Skeletal muscle tissue (tissue), 4 donors: Measurements from ENCODE around the gene GABRR3. TPM values are rescaled to one million over a fixed set of nuclear protein-coding genes. Genes with fewer than 3 reads are reported as not detected.

Experiments
- H3K27ac ChIP-seq: one replicate; pipeline ENCODE4 v1.7.0; 2013; ENCODE audit warnings: mild to moderate bottlenecking, low read depth, low read length, inconsistent platforms
- H3K27me3 ChIP-seq, 3 donors: one replicate each; pipeline ENCODE4 v1.7.0; 2013; ENCODE audit warnings: low read length in 3 of 3; ENCODE audit not compliant: control insufficient read depth in 3 of 3, insufficient read depth in 3 of 3
- H3K36me3 ChIP-seq, 3 donors: one replicate each; pipeline ENCODE4 v1.7.0; 2013; ENCODE audit warnings: low read length in 3 of 3; ENCODE audit not compliant: control insufficient read depth in 3 of 3, insufficient read depth in 3 of 3
- H3K4me1 ChIP-seq, 3 donors: one replicate each; pipeline ENCODE4 v1.7.0; 2013; ENCODE audit warnings: low read length in 3 of 3, mild to moderate bottlenecking in 3 of 3; ENCODE audit not compliant: control insufficient read depth in 3 of 3, insufficient read depth in 3 of 3
- H3K4me3 ChIP-seq, 3 donors: one replicate each; pipeline ENCODE4 v1.7.0; 2013; ENCODE audit warnings: low read length in 3 of 3
- H3K9ac ChIP-seq, 3 donors: one replicate each; pipeline ENCODE4 v1.7.0; 2013; ENCODE audit warnings: low read length in 3 of 3, mild to moderate bottlenecking in 3 of 3, moderate library complexity in 2 of 3, low read depth in 1 of 3
- H3K9me3 ChIP-seq, 3 donors: one replicate each; pipeline ENCODE4 v1.7.0; 2013; ENCODE audit warnings: low read length in 3 of 3; ENCODE audit not compliant: control insufficient read depth in 3 of 3
- total RNA-seq: library from RNA; depleted of rRNA; stranded (reverse); fragments of >200 nt; gene quantifications from one replicate; pipeline ENCODE4 v1.2.3, GENCODE V29; 2014
- donor health status: Osteomylitis.

GABRR3 gene
- total RNA-seq, 1 donor from 2014 or later = not detected

- no peak overlapping the region for H3K27ac ChIP-seq
- no peak overlapping the region for H3K9ac ChIP-seq
- peaks cover 0 to 9% (median 0%) of the 10 kb centered on the region in 3 donors for H3K4me1 ChIP-seq
- no peaks in the 10 kb centered on the region for H3K27me3 ChIP-seq
- no peak overlapping the region for H3K4me3 ChIP-seq
- H3K36me3 ChIP-seq = peaks cover 19 to 66% (median 63%) of the 10 kb centered on the region in 3 donors
- no peaks in the 10 kb centered on the region for H3K9me3 ChIP-seq
Measured at GRCh38 chr3:97949743-97950142, 85.4 kb downstream of the GABRR3 start.

- H3K4me3 ChIP-seq = no peak overlapping the region
- no peak overlapping the region for H3K9ac ChIP-seq
- no peak overlapping the region for H3K27ac ChIP-seq
- H3K36me3 ChIP-seq = peaks cover 16 to 66% (median 62%) of the 10 kb centered on the region in 3 donors
- peaks cover 0 to 9% (median 0%) of the 10 kb centered on the region in 3 donors for H3K4me1 ChIP-seq
- H3K9me3 ChIP-seq = no peaks in the 10 kb centered on the region
- H3K27me3 ChIP-seq = no peaks in the 10 kb centered on the region
Measured at GRCh38 chr3:97949110-97949485, 86.0 kb downstream of the GABRR3 start.

GRCh38 chr3:97948351-97949109 lies 86.6 kb downstream of the GABRR3 start:
- no peak overlapping the region for H3K4me3 ChIP-seq
- peaks cover 0 to 9% (median 0%) of the 10 kb centered on the region in 3 donors for H3K4me1 ChIP-seq
- H3K9me3 ChIP-seq = no peaks in the 10 kb centered on the region
- H3K36me3 ChIP-seq = peaks cover 14 to 66% (median 57%) of the 10 kb centered on the region in 3 donors
- H3K27me3 ChIP-seq = no peaks in the 10 kb centered on the region
- H3K9ac ChIP-seq = no peak overlapping the region
- no peak overlapping the region for H3K27ac ChIP-seq

GRCh38 chr3:97942801-97943546 lies 92.1 kb downstream of the GABRR3 start:
- Histone ChIP-seq H3K9ac (no peak overlapping the region), H3K9me3 (no peaks in the 10 kb centered on the region), H3K4me1 (no peaks in the 10 kb centered on the region), H3K4me3 (no peak overlapping the region), H3K27ac (no peak overlapping the region), H3K36me3 (peaks cover 15 to 63% (median 51%) of the 10 kb centered on the region in 3 donors), H3K27me3 (no peaks in the 10 kb centered on the region)

- Histone ChIP-seq H3K27me3 (no peaks in the 10 kb centered on the region), H3K9me3 (no peaks in the 10 kb centered on the region), H3K9ac (no peak overlapping the region), H3K36me3 (peaks cover 16 to 51% (median 48%) of the 10 kb centered on the region in 3 donors), H3K4me3 (no peak overlapping the region), H3K4me1 (no peaks in the 10 kb centered on the region), H3K27ac (no peak overlapping the region)
Measured at GRCh38 chr3:97940034-97940433, 95.1 kb downstream of the GABRR3 start.

GRCh38 chr3:97939401-97939800 lies 95.7 kb downstream of the GABRR3 start:
- no peaks in the 10 kb centered on the region for H3K27me3 ChIP-seq

GRCh38 chr3:97938444-97938843 lies 96.7 kb downstream of the GABRR3 start:
- H3K27ac ChIP-seq = no peak overlapping the region
- no peak overlapping the region for H3K4me3 ChIP-seq
- no peaks in the 10 kb centered on the region for H3K27me3 ChIP-seq
- H3K9ac ChIP-seq = no peak overlapping the region
- no peaks in the 10 kb centered on the region for H3K4me1 ChIP-seq
- H3K36me3 ChIP-seq = peaks cover 19 to 52% (median 40%) of the 10 kb centered on the region in 3 donors
- no peaks in the 10 kb centered on the region for H3K9me3 ChIP-seq

More at GRCh38 chr3:97939401-97939800, 95.7 kb downstream of the GABRR3 start:
- no peaks in the 10 kb centered on the region for H3K4me1 ChIP-seq
- peaks cover 16 to 47% (median 42%) of the 10 kb centered on the region in 3 donors for H3K36me3 ChIP-seq
- H3K9me3 ChIP-seq = no peaks in the 10 kb centered on the region
- no peak overlapping the region for H3K27ac ChIP-seq
- no peak overlapping the region for H3K4me3 ChIP-seq
- H3K9ac ChIP-seq = no peak overlapping the region

DNA sequence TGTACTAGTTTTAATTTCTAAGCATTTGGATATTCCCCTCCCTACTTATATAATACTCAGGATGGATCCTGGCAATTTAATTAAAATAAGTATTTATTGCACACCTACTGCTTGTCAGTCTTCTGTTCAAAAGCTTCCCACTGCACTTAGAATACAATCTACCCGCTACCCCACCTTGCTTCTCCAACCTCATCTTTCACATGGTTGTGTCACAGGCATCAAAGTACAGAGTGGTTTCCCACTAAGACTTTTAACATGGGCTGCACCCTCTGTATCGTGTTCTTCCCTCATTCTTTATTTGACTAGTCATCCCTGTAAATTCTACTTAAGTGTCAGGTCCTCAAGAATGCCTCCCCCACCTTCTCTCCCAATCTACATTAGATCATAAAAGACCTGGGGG lies 97.9 kb downstream of the GABRR3 start:
- Histone ChIP-seq H3K27ac (no peak overlapping the region), H3K36me3 (peaks cover 19 to 46% (median 29%) of the 10 kb centered on the region in 3 donors), H3K9me3 (no peaks in the 10 kb centered on the region), H3K4me1 (peaks cover 0 to 7% (median 6%) of the 10 kb centered on the region in 3 donors), H3K9ac (no peak overlapping the region), H3K27me3 (no peaks in the 10 kb centered on the region), H3K4me3 (no peak overlapping the region)

- Histone ChIP-seq H3K27ac (no peak overlapping the region), H3K4me1 (peaks cover 0 to 8% (median 6%) of the 10 kb centered on the region in 3 donors), H3K4me3 (no peak overlapping the region), H3K36me3 (peaks cover 18 to 38% (median 19%) of the 10 kb centered on the region in 3 donors), H3K9me3 (no peaks in the 10 kb centered on the region), H3K9ac (no peak overlapping the region), H3K27me3 (no peaks in the 10 kb centered on the region)
Measured at GRCh38 chr3:97935842-97936241, 99.3 kb downstream of the GABRR3 start.
